CD4-positive, alpha-beta T cell treated with Interleukin-4 for 4 hours (primary cell): Measurements from ENCODE around the gene LARP6.
A peak's percentile ranks its signal among the peaks of the same experiment; 100 is the strongest.
"Not testable (repeated sequence)": the region's sequence is repeated elsewhere in the genome, so short reads cannot be mapped to it uniquely, and the experiment has no call there.

Experiments
- DNase-seq: peaks from one replicate; pipeline ENCODE4 v3.0.0-alpha.2; 2020

The LARP6 gene

DNA sequence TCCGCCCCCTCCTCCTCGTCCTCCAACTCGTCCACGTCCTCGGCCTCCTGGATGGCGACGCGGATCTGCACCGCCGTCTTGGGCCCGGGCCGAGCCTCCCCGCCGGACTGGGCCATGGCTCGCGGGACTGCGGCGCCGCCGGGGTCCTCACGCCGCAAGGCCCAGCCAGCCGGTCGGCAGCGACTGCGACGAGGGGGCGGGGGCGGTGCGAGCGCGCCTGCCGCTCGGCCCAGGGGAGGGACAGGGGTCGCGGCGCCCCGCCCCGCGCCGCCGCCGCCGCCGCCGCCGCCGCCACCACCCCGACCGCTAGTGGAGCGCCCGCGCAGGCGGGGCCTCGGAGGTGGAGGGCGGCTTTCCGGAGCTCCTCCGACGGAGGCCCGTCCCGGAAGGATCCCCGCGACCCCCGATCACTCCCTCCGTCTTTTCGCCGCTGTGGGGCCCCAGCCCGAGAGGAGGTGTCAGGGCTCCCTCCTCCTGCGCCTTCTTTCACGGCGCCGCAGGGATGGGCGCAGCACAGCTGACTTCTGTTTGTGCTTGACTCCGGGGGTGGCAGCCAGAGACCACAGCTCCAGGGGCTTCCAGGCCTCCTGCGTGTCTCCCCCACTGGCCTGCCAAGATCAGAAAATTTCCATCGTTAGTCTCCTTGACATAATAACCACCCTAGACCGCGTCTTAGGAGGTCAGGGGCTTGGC, at the start of gene LARP6:
Gene LARP6, minus strand, starts transcription at position 185 of the 693 bp plus-strand sequence. Its CDS starts 69 bp downstream, at position 116.
- DNase-seq = no peak

DNA sequence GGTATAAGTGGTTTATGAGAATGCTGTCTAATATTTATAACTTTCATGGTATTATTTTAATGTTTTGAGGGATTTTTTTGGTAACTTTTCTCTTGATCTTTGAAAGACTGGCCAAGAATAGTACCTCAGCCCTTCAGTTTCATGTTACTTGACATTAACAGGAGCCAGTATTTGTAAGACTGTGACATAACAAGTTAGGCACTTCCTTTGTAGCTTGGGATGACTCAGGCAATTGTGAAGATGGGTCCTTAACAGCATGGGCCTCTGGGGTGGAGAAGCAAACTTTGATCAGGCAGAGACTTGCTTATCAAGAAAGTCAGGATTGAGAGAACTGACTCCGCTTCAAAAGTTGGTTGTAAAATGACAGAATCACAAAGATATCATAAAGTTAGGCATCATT, 48.1 kb upstream of the LARP6 start:
- no peak for DNase-seq

DNA sequence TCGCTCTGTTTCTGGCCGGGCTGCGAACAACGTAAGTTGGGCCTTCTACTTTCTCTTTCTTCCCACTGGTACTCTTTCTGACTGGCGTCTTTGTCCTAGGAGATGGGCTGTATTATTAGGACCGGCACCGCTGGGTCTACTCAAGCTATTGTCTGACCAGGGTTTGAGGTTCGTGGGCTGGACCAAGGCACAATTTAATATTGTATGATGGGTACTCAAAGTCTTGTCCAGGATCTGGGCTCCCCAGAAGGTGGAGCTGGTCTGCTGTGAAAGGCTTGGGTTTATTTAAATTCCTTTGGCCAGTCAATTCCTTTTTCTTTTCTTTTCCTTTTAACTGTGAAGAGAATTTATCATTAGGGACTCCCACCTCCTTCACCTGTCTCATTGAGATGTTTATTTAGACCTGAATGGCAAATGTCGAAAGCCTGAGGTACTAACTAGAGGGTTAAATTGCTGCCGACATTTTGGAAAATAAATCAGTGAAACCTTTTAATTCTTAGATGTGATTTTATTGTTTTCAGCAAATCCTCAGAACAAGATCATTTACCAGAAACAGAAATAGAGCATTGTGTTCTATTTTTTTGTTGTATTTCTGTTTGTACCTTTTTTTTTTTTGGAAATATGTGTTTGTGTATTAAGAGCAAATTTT, 39.1 kb upstream of the LARP6 start:
- DNase-seq = no peak

DNA sequence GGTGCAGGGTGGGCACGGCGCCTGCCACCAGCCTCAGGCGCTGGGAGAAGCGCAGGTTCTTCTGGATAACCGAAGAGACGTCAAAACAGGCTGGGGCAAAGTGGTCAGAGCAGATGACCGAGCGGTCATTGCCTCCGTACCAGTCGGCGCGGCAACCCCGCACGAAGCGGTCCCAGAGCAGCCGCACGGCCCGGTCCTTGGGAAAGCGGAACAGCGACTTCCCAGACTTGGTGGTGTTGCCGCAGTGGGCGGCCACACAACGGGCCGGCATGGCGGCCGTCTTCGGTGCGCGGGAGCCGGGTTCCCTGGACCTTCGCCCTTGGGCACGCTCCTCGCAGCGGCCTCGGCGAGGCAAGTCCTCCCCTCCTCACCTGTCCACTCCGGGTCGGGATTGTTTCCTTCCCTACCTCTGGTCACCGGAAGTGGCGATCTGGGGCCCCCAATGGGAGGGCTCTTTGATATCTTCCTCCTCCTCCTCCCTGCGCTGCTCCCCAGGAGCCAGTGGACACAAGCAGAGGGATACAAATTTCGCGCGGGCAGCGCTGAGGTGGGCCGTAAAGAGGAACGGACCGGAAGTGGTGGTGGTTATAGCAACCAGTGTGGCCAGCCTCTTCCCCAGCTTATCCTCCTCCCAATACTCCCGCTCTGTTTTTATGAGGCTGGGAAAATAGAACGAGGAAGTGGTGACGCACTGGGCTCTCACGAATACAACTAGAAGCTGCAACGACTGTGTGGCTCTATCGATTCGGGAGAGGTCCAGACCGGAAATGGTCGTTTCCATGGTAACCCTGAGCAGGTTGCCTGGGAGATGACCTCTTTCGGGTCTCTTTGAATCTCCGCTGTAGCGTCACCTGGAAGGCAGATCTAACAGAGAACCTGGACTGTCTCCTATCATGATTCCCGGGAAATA, 38.3 kb upstream of the LARP6 start, which contains the start of the genes LRRC49 and THAP10:
Gene LRRC49, plus strand, starts transcription at position 825 of the 910 bp plus-strand sequence. Its CDS starts 69 bp downstream, at position 894.
Gene THAP10, minus strand, starts transcription at position 432 of the 910 bp plus-strand sequence. Its CDS starts 161 bp downstream, at position 271.
- DNase-seq = peak; percentile 33

DNA sequence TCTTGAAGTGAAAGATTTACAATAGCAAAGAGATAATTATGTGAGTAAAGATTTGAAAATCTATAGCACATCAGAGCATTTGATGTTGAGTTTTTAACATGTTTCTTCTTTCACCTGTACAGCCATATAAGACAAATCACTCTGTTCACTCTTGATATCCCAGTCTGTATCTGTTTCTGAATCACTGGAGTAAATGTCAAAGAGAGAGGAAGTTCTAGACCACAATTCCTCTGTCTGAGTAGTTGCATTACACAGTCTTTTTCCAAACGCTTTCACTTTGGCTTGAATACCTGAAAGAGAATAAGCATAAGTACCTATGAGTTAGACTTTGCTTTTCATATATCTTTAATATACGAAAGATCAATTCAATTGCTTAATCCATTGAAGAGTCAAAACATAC, 28.4 kb upstream of the LARP6 start:
- no peak for DNase-seq

DNA sequence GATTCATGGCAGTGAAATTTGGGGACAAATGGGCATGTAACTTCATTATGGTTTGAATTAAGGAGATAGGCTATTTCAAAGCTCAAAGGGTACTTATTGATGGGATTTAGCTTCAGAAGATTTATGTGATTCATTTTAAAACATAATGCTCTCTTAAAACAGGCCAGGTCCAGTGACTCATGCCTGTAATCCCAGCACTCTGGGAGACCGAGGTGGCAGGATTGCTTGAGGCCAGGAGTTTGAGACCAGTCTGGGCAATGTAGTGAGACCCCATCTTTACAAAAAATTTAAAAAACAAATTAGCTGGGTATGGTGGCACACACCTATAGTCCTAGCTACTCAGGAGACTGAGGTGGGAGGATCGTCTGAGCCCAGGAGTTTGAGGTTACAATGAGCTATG, 26.8 kb upstream of the LARP6 start:
- DNase-seq = no peak

DNA sequence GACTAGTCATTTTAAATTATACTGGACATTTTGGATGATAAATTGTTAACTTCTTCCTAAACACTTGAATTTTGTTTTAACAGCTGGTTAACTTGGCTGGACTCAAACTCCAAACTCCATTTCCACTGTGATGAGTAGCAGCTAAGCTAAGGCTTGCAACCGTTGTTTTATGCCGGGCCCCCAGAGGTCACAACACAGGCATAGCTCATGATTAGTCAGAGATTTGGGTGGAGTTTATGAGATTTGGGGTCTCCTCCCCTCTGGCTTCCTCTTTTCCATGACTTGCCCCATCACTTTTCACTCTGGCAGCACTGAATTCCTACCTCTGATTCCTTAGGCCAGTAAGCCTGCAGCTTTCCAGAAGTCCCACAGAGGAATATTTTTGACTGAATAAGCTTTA, 25.4 kb upstream of the LARP6 start:
- DNase-seq = no peak

DNA sequence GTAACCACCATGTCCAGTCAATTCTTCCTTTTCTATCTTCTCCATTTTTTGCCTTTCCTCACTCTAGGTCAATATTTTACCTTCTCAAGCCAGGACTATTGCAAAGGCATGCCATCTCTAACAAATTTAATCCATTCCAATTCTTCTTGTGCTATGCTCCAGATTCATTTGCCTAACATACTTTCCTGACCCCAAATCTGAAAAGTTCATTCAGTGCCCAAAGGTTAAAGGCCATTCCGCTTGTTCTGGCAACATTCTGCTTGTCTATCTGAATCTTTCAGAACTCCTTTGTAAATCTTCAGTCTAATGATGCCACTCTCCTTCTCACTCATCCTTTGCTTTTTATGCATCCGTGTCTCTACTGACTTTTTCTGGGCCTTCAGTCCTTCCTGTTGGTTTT, 22.7 kb upstream of the LARP6 start:
- no peak for DNase-seq

DNA sequence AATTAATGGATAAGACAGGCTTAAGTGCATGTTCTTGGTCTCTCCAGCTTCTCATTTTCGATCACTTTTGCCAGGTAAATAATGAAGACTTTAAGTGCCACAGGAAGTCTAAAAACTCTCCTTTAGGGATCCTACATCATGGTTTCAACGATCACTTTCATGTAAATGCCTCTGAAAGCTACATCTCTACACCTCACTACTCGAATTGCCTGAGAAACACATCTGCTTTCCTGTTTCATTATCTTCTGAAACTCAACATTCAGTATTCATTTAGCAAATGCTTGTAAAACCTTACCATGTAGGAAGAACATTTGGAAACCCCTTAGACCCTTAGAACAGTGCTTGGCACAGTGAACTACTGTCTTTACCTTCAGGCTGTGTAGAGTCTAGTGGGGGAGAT, 22.1 kb upstream of the LARP6 start:
- no peak for DNase-seq

DNA sequence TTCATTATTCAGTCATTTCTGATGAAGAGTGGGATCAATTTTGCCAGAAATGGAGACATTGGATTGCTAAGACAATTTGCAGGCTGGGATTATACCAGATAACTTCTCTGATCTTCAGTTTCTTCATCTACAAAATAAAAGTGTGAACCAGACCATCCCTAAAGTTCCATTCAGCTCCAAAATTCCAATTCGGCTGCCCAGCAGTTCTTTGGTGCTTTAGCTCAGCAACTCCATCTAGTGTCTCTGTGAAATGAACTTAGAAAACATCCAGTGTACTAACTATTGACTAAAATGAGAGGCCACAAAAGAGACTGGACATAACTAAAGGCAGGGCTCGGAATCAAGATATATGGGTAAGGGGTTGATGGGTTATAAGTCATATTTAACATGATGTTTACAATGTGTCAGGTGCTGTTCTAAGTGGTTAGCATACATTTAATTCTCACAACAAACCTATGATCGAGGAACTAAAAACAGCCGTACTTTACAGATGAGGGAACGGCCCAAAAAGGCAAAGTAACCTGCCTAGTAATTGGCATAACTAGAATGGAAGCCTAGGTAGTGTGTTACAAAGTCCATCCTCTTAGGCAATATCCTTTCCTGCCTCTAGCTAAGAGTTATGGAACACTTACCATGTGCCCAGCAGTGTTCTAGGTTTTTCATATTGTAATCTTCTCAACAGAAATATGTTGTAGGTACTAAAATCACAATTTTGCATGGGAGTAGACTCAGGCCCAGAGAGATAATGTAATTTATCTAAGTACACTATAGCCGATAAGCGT, 21.2 kb upstream of the LARP6 start:
- no peak for DNase-seq

DNA sequence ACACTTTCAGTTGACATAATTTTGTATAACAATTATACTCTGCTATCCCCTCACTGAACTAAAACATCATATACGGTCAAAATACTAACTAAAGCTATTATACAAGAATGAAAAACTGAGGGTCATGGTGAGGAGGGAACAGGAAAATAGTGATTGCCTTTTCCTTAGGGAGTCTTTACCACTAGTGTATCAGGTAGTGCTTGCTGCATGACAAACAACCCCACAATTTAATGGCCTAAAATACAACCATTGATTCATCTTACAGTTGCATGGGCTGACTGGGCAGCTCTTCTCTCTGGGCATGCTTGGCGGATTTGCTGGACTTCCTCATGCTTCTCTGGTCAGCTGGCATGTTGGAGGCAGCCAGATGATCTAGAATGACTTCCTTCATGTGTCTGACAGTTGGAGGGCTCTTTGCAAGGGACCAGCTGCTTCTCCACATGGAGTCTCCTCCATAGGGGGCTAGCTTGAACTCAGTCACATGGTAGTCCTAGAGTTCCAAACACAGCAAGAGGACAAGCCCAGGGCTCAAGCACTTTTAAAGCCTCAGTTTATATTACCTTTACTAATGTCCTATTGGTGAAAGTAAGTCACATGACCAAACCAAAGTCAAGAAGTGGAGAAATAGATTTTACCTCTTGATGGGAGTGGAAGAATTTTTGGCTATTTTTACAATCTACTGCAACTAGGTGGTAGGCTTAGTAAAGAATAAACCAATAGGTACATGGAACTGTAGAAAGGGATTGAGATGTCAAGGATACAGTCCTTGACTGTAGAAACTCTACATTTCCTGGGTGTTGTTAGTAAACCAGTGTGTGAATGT, 19.5 kb upstream of the LARP6 start:
- DNase-seq = no peak

DNA sequence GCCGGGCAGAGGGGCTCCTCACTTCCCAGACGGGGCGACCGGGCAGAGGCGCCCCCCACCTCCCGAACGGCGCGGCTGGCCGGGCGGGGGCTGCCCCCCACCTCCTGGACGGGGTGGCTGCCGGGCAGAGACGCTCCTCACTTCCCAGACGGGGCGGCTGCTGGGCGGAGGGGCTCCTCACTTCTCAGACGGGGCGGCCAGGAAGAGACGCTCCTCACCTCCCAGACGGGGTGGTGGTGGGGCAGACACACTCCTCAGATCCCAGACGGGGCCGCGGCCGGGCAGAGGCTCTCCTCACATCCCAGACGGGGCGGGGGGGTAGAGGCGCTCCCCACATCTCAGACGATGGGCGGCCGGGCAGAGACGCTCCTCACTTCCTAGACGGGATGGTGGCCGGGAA, 17.5 kb upstream of the LARP6 start:
- DNase-seq = not testable (repeated sequence)

DNA sequence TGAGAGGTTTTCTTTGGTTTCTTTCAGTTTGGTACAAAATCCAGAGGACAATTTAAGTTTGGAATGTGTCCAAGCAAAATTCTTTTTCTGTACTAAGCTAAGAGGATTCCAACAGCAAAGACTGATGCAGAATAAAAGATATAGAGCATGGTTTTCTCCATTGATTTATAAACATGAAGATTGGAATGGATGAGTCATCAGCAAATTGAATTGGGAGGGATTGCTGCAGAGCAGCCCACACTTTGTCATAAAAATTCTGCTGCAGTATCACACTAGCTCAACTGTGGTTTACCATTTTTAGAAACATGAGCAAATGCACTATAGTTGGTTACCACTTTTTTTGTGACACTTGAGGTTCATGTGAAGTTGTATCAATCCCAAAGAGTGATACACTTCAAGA, 16.1 kb upstream of the LARP6 start:
- no peak for DNase-seq

DNA sequence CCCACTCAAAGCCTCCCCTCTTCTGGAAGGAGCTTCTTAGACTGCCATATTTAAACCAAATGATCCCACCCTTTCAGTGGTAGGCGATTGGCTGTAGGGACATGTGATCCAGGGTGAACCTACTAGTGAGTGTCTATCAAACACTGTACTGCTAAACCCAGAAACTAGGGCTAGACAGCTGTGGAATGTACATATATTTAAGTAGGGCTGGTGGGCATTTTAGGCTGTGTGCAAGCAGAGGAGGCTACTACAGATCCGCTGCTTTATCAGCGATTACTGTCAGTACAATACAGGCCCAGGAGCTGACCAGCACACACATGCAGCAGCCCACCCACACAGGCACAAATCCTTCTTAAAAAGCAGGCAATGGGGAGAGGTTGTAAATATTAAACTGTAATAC, 15.4 kb upstream of the LARP6 start:
- no peak for DNase-seq

DNA sequence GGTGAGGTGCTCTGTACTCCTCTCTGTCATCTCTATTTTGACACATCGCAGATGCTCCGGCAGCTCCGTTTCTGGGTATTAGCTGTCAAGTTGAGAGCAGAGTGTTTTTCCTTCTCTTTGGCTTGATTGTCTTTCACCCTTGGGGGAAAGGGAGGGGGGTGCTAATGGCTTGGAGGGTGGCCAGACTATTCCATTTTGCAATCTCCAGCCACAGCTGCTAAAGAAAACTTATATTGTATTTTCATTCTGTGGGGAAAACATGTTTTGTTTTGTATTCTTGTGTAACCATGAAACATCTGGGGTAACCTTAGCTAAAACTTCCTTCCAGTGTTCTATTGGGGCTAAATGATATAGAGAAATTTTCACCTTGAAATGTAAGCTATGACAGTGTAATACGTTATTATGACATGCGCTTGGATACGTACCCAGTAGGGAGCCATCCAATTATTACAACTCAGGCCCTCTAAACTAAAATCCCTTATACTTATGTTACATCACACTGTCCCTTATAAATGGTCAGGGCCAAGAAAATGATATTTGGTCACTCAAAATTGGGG, 14.0 kb upstream of the LARP6 start:
- no peak for DNase-seq

DNA sequence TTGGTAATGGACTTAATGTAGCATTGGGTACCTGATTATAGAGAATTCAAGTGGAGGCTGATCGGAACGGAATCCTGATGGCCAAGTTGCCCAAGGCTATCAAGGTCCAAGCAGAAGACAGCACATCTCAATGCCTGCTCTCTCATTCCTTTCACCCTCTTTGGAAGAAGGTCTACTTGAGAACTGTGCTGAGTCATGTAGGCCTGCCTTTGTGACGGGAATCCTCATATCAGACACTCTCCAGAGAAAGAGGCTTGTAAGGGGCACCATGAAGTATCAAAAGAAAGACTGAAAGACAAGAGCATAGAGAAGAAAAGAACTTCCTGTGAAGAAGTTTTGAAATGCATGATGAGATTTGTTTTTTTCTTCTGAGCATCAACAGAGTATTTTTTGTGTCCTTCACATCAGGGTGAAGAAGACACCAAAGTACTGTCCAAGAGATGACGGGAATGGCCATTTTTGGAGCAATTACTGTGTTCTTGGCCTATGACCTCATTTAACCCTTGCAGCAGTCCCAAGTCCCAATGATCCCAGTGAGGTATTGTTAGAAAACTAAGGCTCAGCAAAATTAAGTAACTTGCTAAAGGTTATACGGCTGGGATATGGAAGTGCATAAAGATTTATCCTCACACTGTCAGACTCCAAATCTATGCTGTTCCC, 13.2 kb upstream of the LARP6 start:
- no peak for DNase-seq

DNA sequence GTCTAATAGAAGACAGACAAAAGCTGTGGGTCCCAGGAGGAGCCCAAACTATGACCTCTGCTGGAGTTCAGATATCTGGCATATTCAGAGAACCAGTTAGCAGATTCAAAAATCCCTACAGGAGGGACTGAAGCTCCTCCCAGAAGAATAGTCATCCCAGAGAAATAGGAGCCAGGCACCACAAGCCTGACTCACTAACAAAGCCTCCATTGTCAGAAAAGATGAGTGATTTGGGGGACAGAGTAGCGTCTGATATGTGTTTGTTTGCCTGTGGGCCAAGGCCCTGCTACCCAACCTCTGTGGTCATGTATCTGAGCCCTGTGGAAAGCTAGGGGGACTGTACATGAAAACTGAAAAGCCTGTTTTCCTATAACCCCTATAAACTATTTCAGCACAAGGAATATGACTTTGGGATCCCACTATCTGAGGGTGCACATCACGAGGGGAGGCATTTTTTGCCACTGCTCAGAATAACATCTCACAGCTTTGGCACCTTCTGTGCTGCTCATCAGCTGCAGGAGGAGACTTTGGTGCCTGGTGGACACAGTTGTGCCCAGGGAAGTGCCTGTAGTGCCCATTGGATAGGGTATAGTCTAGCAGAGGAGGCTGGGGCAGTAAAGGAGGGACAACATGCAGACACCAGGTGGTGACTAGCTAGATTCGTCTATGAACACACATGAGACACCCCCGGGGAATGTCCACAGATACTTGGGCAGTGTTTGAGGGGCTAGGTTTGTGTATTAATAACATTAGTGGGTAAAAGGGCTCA, 9.7 kb upstream of the LARP6 start:
- no peak for DNase-seq

DNA sequence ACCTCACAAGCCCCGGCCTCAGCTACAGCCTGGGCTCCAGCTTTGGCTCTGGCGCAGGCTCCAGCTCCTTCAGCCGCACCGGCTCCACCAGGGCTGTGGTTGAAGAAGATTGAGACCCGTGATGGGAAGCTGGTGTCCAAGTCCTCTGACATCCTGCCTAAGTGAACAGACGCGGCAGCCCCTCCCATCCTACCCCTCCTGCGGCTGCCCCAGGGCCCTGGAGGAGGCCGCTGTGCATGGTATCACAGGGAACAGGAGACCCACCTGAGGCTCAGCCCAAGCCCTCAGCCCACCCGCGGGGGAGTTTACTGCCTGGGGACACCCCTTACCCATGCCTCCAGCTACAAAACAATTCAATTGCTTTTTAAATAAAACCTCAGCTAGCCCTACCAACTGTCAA, 6.0 kb upstream of the LARP6 start:
- no peak for DNase-seq

DNA sequence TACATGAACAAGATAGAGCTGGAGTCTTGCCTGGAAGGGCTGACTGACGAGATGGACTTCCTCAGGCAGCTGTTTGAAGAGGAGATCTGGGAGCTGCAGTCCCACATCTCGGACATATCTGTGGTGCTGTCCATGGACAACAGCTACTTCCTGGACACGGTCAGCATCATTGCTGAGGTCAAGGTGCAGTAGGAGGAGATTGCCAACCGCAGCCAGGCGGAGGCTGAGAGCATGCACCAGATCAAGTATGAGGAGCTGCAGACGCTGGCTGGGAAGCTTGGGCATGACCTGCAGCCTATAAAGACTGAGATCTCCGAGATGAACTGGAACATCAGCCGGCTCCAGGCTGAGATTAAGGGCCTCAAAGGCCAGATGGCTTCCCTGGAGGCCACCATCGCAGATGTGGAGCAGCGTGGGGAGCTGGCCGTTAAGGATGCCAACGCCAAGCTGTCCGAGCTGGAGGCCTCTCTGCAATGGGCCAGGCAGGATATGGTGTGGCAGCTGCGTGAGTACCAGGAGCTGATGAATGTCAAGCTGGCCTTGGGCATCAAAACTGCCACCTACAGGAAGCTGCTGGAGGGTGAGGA, 5.5 kb upstream of the LARP6 start:
- DNase-seq = no peak
